Neural crest cell (in vitro differentiated cells): ENCODE results near the gene USP10. TPM values are rescaled to one million over a fixed set of nuclear protein-coding genes. Genes with fewer than 3 reads are reported as not detected.

Experiments
- DNase-seq: peaks from one replicate; pipeline ENCODE4 v3.0.0; 2021; ENCODE audit warnings: low read depth, mixed read lengths, low spot score
- H3K27ac Mint-ChIP-seq: one replicate; pipeline ENCODE4 v1.8.0; 2021; ENCODE audit warnings: mild to moderate bottlenecking, mixed read lengths; ENCODE audit not compliant: unreplicated experiment
- H3K27me3 Mint-ChIP-seq: 2 replicates; pipeline ENCODE4 v1.8.0; 2021; ENCODE audit warnings: low read depth, mild to moderate bottlenecking, mixed read lengths
- H3K36me3 Mint-ChIP-seq: 2 replicates; pipeline ENCODE4 v1.8.0; 2021; ENCODE audit warnings: low read depth, mild to moderate bottlenecking, mixed read lengths
- H3K4me1 Mint-ChIP-seq: 2 replicates; pipeline ENCODE4 v1.8.0; 2021; ENCODE audit warnings: mixed read lengths
- H3K4me3 Mint-ChIP-seq: one replicate; pipeline ENCODE4 v1.8.0; 2021; ENCODE audit warnings: mild to moderate bottlenecking, mixed read lengths
- H3K9me3 Mint-ChIP-seq: 2 replicates; pipeline ENCODE4 v1.8.0; 2021; ENCODE audit warnings: mixed read lengths
- CTCF ChIP-seq: fragments of 200-600 bp; sonication (generic); conservative IDR thresholded peaks from 2 replicates; pipeline ENCODE4 v1.5.0; 2021; ENCODE audit warnings: antibody characterized with exemption, mild to moderate bottlenecking
- total RNA-seq: library from RNA; stranded (reverse); gene quantifications from 2 replicates; pipeline ENCODE4 v1.2.1, GENCODE V29; 2021

Gene USP10
- total RNA-seq, 1 donor from 2014 or later, result 149 TPM

- Mint-ChIP-seq H3K27me3 (no peaks in the 10 kb centered on the region), H3K4me1 (peaks cover 47% of the 10 kb centered on the region), H3K4me3 (no peak overlapping the region), H3K36me3 (peaks cover 2% of the 10 kb centered on the region), H3K27ac (no peak overlapping the region), H3K9me3 (no peaks in the 10 kb centered on the region)
- no peak for TF ChIP-seq CTCF
- DNase-seq, result no peak
Measured at GRCh38 chr16:84716740-84717139, 16.9 kb downstream of the USP10 start.

DNA sequence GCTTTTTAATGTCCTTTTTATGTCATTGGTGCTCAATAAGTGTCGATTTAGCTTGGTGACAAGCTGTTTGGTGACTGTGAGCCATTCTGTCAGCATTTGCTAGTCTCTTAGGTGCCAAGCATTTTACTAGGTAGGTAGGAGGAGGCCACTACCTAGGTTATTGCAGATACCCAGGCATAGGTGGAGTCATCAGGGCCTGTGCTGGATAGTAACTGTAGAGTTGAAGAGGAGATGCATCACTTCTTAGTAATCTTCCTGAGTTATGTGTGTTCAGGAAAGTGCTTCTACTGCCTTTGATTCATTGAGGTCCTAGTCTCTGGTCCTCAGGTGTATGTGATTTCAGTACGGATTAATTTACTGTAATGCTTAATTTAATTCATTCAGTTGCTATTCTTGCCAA lies 17.7 kb downstream of the USP10 start:
- no peak overlapping the region for H3K4me3 Mint-ChIP-seq
- no peak for TF ChIP-seq CTCF
- peaks cover 2% of the 10 kb centered on the region for H3K36me3 Mint-ChIP-seq
- no peaks in the 10 kb centered on the region for H3K9me3 Mint-ChIP-seq
- DNase-seq, result no peak
- H3K27me3 Mint-ChIP-seq, result no peaks in the 10 kb centered on the region
- H3K4me1 Mint-ChIP-seq, result peaks cover 48% of the 10 kb centered on the region
- no peak overlapping the region for H3K27ac Mint-ChIP-seq

DNA sequence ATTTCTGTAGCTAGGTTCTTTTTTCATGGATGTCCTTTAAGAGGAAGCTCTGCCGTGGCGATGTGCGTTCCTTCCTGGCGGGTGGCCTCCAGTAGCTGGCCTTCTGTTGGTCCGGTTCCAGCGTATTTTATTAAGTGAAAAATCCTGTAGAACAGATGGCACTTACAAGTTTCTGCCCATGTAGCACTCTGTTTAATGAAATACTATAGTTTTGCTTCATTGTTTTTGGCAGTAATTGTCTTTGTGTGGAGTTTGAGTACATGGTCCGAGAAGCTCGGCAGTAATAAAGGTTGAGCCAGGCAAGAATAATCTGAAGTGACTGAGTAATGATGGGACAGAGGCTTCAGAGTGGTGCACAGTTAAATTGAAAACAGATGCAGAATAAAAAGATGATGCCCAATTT lies 20.4 kb downstream of the USP10 start:
- DNase-seq, result no peak
- Mint-ChIP-seq H3K4me1 (peaks cover 44% of the 10 kb centered on the region), H3K27me3 (no peaks in the 10 kb centered on the region), H3K27ac (no peak overlapping the region), H3K36me3 (peaks cover 2% of the 10 kb centered on the region), H3K9me3 (no peaks in the 10 kb centered on the region), H3K4me3 (no peak overlapping the region)
- no peak for TF ChIP-seq CTCF

DNA sequence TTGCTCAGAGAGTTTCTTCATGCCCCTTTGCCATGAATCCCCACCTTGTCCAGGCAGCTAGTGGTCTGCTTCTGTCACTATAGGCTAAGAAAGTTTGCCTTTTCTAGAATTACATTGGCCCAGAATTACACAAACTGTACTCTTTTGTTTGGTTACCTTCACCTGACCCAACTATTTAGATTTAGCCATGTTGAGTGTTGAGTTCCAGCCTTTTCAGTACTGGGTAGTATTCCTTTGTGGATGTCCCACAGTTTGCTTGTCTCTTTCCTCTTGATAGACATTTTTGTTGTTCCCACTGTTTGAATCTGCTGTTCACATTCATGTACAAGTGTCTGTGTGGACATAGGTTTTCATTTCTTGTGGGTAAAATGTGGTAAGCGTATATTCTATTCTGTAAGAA lies 22.3 kb downstream of the USP10 start:
- no peaks in the 10 kb centered on the region for H3K27me3 Mint-ChIP-seq
- DNase-seq, result no peak
- peaks cover 2% of the 10 kb centered on the region for H3K36me3 Mint-ChIP-seq
- no peaks in the 10 kb centered on the region for H3K9me3 Mint-ChIP-seq
- H3K27ac Mint-ChIP-seq, result peak overlapping the region; percentile 35
- H3K4me1 Mint-ChIP-seq, result peaks cover 51% of the 10 kb centered on the region
- no peak for TF ChIP-seq CTCF
- no peak overlapping the region for H3K4me3 Mint-ChIP-seq

DNA sequence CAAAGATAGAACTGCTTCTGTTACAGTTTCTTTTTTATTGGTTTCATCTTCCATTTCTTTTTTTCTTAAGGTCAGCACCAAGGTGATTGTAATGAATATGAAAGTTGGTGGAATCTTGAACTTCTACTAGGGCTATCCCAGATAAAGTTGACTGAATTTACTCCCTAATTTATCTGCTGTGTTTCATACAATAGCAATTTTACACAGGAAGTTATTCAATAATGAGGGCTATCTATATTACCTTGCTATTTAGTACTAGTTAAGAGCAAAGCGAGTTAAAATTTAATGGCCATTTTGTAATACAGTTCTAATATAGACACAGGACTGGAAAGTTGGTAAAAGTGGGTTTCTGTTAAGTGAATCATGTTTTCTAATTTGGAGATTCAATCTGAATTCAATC lies 24.1 kb downstream of the USP10 start:
- Mint-ChIP-seq H3K4me3 (no peak overlapping the region), H3K27ac (no peak overlapping the region), H3K36me3 (peaks cover 2% of the 10 kb centered on the region), H3K27me3 (no peaks in the 10 kb centered on the region), H3K4me1 (peaks cover 60% of the 10 kb centered on the region), H3K9me3 (no peaks in the 10 kb centered on the region)
- DNase-seq, result no peak
- no peak for TF ChIP-seq CTCF
